GM12878 (cell line): ENCODE data around the gene SCLY. TPM values are rescaled to one million over a fixed set of nuclear protein-coding genes. Genes with fewer than 3 reads are reported as not detected.

ENCODE experiments used
- HCFC1 ChIP-seq: fragments of 150-350 bp; IDR thresholded peaks from 2 replicates; pipeline ENCODE4 v1.6.1; 2014; ENCODE audit warnings: low read length
- KLF5 ChIP-seq: fragments of 450-650 bp; IDR thresholded peaks from 2 replicates; pipeline ENCODE4 v1.6.1; 2014; ENCODE audit warnings: mild to moderate bottlenecking; ENCODE audit not compliant: partially characterized antibody
- SMAD5 ChIP-seq: IDR thresholded peaks from 2 replicates; pipeline ENCODE4 v1.6.1; 2016; ENCODE audit warnings: antibody characterized with exemption, low read depth
- USF1 ChIP-seq: IDR thresholded peaks from 2 replicates; pipeline ENCODE4 v1.6.1; 2011; ENCODE audit warnings: borderline replicate concordance, low read depth, mild to moderate bottlenecking, moderate library complexity, mixed read lengths, low read length; ENCODE audit not compliant: insufficient read depth; ENCODE audit errors: extremely low read length
- polyA plus RNA-seq, 11 experiments: library from polyadenylated mRNA; depleted of rRNA in 4 of 11; unstranded in 6 of 11; stranded (reverse) in 5 of 11; fragments of >200 nt; fragmentation: Nextera tagmentation in 4 of 11; fragmentation: Illumina TruSeq in 1 of 11; extraction: Ambion mirVana in 4 of 11; extraction: Trizol in 1 of 11; gene quantifications; 1 replicate in 1 of 11; 2 replicates in 10 of 11; pipeline versions ENCODE4 v1.2.1 to v1.2.3, GENCODE V29; 2011 to 2016; ENCODE audit warnings: inconsistent platforms in 2 of 11, missing spikeins in 2 of 11, low read depth in 1 of 11
- total RNA-seq, 4 experiments: library from RNA; depleted of rRNA in 3 of 4; stranded (reverse); fragments of >200 nt in 3 of 4; fragmentation: Illumina TruSeq in 1 of 4; extraction: Trizol in 1 of 4; gene quantifications; 2 replicates each; pipeline versions ENCODE4 v1.2.1 to v1.2.3, GENCODE V29; 2013 to 2021
- TF ChIP-seq, protein P1 (sequence below): IDR thresholded peaks from 2 replicates; pipeline ENCODE4 v1.6.1; 2012; ENCODE audit warnings: improper control_type of control experiment, low read depth, low read length; ENCODE audit not compliant: insufficient replicate concordance
- TF ChIP-seq, protein P2 (sequence below): fragments of 450-650 bp; IDR thresholded peaks from 2 replicates; pipeline ENCODE4 v1.6.1; 2017; ENCODE audit warnings: mild to moderate bottlenecking, moderate library complexity
- TF ChIP-seq, protein P3 (sequence below): fragments of 450-650 bp; IDR thresholded peaks from 2 replicates; pipeline ENCODE4 v1.6.1; 2016; ENCODE audit warnings: mild to moderate bottlenecking

The SCLY gene
- total and polyA plus RNA-seq, 10 of the 15 experiments (the other 5 are each of a cell fraction or from before 2014, with no cell fraction given): 3.3 to 49.1 (median 32.3) TPM

DNA sequence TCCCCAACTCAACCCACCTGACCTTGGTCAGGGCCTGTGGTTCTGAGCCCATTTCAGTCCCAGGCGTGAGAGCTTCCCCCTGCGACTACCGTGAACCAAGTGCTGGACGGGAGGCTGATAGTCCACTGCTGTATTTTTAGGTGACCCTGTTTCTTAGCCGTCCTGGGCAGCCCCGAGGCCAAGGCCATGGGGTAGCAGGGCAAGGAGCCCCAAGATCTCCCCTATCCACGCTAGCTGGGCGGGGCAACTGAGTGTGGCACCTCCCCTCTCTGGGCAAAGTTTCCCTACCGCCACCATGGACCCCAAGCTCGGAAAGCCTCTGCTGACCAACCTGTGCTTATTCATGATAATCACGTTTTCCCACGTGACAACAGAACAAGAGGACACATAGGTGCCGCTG, 77.1 kb downstream of the SCLY start (continued):
- TF ChIP-seq, protein P1, sequence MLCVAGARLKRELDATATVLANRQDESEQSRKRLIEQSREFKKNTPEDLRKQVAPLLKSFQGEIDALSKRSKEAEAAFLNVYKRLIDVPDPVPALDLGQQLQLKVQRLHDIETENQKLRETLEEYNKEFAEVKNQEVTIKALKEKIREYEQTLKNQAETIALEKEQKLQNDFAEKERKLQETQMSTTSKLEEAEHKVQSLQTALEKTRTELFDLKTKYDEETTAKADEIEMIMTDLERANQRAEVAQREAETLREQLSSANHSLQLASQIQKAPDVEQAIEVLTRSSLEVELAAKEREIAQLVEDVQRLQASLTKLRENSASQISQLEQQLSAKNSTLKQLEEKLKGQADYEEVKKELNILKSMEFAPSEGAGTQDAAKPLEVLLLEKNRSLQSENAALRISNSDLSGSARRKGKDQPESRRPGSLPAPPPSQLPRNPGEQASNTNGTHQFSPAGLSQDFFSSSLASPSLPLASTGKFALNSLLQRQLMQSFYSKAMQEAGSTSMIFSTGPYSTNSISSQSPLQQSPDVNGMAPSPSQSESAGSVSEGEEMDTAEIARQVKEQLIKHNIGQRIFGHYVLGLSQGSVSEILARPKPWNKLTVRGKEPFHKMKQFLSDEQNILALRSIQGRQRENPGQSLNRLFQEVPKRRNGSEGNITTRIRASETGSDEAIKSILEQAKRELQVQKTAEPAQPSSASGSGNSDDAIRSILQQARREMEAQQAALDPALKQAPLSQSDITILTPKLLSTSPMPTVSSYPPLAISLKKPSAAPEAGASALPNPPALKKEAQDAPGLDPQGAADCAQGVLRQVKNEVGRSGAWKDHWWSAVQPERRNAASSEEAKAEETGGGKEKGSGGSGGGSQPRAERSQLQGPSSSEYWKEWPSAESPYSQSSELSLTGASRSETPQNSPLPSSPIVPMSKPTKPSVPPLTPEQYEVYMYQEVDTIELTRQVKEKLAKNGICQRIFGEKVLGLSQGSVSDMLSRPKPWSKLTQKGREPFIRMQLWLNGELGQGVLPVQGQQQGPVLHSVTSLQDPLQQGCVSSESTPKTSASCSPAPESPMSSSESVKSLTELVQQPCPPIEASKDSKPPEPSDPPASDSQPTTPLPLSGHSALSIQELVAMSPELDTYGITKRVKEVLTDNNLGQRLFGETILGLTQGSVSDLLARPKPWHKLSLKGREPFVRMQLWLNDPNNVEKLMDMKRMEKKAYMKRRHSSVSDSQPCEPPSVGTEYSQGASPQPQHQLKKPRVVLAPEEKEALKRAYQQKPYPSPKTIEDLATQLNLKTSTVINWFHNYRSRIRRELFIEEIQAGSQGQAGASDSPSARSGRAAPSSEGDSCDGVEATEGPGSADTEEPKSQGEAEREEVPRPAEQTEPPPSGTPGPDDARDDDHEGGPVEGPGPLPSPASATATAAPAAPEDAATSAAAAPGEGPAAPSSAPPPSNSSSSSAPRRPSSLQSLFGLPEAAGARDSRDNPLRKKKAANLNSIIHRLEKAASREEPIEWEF: no peak
- no peak for TF ChIP-seq HCFC1
- TF ChIP-seq, protein P2, sequence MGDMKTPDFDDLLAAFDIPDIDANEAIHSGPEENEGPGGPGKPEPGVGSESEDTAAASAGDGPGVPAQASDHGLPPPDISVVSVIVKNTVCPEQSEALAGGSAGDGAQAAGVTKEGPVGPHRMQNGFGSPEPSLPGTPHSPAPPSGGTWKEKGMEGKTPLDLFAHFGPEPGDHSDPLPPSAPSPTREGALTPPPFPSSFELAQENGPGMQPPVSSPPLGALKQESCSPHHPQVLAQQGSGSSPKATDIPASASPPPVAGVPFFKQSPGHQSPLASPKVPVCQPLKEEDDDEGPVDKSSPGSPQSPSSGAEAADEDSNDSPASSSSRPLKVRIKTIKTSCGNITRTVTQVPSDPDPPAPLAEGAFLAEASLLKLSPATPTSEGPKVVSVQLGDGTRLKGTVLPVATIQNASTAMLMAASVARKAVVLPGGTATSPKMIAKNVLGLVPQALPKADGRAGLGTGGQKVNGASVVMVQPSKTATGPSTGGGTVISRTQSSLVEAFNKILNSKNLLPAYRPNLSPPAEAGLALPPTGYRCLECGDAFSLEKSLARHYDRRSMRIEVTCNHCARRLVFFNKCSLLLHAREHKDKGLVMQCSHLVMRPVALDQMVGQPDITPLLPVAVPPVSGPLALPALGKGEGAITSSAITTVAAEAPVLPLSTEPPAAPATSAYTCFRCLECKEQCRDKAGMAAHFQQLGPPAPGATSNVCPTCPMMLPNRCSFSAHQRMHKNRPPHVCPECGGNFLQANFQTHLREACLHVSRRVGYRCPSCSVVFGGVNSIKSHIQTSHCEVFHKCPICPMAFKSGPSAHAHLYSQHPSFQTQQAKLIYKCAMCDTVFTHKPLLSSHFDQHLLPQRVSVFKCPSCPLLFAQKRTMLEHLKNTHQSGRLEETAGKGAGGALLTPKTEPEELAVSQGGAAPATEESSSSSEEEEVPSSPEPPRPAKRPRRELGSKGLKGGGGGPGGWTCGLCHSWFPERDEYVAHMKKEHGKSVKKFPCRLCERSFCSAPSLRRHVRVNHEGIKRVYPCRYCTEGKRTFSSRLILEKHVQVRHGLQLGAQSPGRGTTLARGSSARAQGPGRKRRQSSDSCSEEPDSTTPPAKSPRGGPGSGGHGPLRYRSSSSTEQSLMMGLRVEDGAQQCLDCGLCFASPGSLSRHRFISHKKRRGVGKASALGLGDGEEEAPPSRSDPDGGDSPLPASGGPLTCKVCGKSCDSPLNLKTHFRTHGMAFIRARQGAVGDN: no peak
- no peak for TF ChIP-seq USF1
- TF ChIP-seq, protein P3, sequence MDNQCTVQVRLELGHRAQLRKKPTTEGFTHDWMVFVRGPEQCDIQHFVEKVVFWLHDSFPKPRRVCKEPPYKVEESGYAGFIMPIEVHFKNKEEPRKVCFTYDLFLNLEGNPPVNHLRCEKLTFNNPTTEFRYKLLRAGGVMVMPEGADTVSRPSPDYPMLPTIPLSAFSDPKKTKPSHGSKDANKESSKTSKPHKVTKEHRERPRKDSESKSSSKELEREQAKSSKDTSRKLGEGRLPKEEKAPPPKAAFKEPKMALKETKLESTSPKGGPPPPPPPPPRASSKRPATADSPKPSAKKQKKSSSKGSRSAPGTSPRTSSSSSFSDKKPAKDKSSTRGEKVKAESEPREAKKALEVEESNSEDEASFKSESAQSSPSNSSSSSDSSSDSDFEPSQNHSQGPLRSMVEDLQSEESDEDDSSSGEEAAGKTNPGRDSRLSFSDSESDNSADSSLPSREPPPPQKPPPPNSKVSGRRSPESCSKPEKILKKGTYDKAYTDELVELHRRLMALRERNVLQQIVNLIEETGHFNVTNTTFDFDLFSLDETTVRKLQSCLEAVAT: no peak
- no peak for TF ChIP-seq KLF5
- no peak for TF ChIP-seq SMAD5
